ENCODE measurements around the gene ARL15. TPM values are rescaled to one million over a fixed set of nuclear protein-coding genes. Genes with fewer than 3 reads are reported as not detected.

The ARL15 gene
- total RNA-seq, 1 experiment from 2014 or later, result 15.4 TPM

DNA sequence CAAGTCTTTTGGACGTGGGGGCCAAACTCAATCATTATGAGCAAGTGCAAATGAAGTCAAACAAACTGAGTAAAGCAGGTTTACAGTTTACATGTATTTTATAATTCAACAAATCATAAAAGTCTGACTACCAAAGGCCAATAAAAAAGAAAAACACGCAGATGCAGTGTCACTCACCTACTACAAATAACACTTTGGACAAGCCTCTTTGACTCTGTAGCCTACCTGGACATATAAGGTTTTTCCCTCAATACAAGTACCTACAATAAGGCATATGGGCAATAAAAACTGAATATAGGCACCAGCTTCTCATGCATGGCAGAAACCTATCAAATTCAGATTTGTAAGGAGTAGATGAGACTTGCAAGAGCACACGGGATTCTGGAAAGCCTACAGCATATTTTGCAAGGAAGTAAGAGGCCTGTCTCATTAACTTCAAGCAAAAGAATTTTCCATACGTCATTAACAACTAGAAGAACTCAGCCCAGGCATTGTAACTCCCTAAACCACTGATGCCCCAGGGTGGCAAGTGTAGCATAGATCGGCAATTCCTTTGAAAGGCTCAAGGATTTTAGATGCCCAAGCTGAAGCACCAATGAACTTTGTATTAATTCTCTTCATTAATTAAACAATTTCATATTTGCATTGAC lies 21.7 kb downstream of the ARL15 start:
- Histone ChIP-seq H3K4me3 (no peak overlapping the region), H3K4me1 (replicated peaks) (no peaks in the 10 kb centered on the region), H3K27me3 (replicated peaks) (no peaks in the 10 kb centered on the region), H3K36me3 (no peaks in the 10 kb centered on the region), H3K9me3 (replicated peaks) (no peaks in the 10 kb centered on the region), H3K27ac (no peak overlapping the region)
- no peak for DNase-seq (ENCODE audit: low read depth in 1 of 2, low spot score in 2 of 2)

DNA sequence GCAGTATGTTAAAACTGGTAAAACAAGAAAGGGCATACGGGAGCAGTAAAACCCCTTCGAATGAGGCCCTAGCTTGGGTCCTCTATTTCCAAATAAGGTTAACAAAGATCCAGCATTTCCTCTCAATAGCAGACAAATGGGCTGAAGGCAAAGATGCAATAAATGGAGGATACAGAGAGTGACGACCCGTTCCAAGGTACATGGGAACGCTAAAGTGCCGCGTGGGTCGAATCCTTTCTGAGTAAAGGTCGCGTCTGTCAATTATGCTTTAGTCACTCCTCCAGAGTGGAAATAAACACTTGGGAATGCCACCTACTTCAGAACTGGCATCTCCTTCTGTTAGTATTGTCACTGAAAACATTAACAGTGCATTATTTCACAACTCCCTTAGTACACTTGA lies 24.7 kb downstream of the ARL15 start:
- no peaks in the 10 kb centered on the region for H3K27me3 ChIP-seq (replicated peaks)
- H3K4me1 ChIP-seq (replicated peaks), result no peaks in the 10 kb centered on the region
- H3K4me3 ChIP-seq, result no peak overlapping the region
- H3K27ac ChIP-seq, result no peak overlapping the region
- H3K9me3 ChIP-seq (replicated peaks), result no peaks in the 10 kb centered on the region
- no peak for DNase-seq (ENCODE audit: low read depth in 1 of 2, low spot score in 2 of 2)
- no peaks in the 10 kb centered on the region for H3K36me3 ChIP-seq

DNA sequence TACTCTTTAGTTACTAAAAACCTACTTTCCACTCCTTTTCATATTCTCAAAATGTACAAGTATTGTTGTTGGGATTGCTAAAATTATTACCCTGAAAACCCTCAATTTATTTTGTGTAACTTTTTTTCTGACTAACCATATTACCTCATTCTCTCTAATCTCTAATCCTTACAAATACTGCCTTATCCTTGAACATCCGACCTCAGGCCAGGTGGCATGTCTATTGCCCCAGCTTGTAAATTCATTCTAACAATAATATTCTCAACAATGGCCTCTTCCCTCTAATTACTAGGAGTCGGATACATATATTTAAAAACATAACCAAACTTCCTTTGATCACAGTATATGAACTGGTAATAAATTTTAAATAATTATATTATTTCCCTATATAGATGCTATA lies 25.8 kb downstream of the ARL15 start:
- no peak for DNase-seq (ENCODE audit: low read depth in 1 of 2, low spot score in 2 of 2)
- H3K9me3 ChIP-seq (replicated peaks), result no peaks in the 10 kb centered on the region
- H3K27me3 ChIP-seq (replicated peaks), result no peaks in the 10 kb centered on the region
- H3K4me1 ChIP-seq (replicated peaks), result no peaks in the 10 kb centered on the region
- no peak overlapping the region for H3K4me3 ChIP-seq
- H3K27ac ChIP-seq, result no peak overlapping the region
- no peaks in the 10 kb centered on the region for H3K36me3 ChIP-seq

DNA sequence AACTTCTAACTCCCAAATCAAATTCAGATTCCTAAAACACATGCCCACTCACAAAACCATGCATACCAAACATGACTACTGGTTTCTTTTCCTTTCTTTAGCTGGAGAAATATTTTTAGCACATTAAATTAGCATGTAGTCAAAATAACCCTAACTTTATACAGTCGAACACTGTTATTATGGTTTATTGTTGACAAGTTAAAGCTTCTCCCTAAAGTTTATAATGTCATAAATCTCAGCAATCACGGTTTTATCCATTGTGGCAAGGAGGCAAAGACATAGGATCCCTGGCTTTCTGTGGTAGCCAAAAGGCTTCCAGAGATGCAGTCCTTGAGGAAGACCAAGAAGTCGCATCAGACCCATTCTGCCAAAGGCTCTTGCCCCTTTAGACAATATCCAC lies 27.5 kb downstream of the ARL15 start:
- H3K27me3 ChIP-seq (replicated peaks), result no peaks in the 10 kb centered on the region

DNA sequence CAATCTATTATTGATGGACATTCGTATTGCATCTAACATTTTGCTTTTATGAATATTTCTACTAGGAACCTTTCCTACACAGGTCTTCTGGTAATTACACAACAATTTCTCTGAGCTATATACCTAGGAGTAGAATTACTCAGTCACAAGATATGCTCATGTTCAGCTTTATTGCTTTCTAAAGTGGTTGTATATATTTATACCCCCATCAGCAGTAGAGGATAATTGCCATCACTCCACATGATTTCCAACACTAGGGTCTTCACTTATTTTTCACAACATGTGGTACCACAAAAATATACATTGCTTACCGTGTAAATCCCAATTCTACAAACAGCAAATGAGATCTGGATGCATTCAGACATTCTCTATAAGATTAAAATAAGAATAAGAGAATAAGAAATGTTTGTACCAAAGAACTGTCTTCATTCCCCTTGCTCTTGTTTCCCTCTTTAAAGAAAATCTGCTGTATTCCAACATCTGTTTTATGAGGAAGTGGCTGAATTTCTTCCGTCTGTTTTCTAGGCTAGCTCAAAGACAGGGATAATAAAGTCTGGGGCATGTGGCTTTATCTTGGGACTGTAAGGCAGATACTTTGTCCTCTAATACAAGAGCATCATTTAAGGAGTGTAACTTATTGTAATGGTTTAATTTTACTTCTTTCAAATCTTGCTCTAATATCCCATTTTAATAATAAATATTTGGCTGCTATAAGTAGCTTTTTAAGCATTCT lies 28.2 kb downstream of the ARL15 start:
- H3K4me3 ChIP-seq, result no peak overlapping the region
- no peaks in the 10 kb centered on the region for H3K4me1 ChIP-seq (replicated peaks)
- H3K27me3 ChIP-seq (replicated peaks), result no peaks in the 10 kb centered on the region
- no peak overlapping the region for H3K27ac ChIP-seq
- no peaks in the 10 kb centered on the region for H3K36me3 ChIP-seq
- no peak for DNase-seq (ENCODE audit: low read depth in 1 of 2, low spot score in 2 of 2)
- no peaks in the 10 kb centered on the region for H3K9me3 ChIP-seq (replicated peaks)

More for the DNA sequence above, 27.5 kb downstream of the ARL15 start:
- H3K9me3 ChIP-seq (replicated peaks), result no peaks in the 10 kb centered on the region
- H3K36me3 ChIP-seq, result no peaks in the 10 kb centered on the region
- H3K4me1 ChIP-seq (replicated peaks), result no peaks in the 10 kb centered on the region
- DNase-seq (ENCODE audit: low read depth in 1 of 2, low spot score in 2 of 2), result no peak
- H3K27ac ChIP-seq, result no peak overlapping the region
- H3K4me3 ChIP-seq, result no peak overlapping the region

DNA sequence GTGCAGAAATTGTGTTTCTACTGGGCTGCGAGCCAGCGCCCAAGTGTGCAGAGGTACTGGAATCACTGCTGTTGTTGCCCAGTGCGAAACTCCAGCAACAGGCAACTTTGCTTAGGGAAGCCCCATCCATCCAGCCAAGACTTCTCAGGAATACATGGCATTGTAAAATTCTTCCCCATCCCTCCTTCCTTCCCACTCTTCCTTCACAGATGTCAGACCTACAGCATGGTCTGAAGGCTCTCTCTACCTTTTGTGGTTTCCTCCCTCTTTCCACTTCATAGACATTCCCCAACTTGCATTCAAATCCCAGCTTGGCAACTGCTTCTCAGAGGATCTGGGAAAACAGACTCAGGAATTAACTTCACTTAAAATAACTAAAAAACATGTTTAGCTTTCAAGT lies 30.4 kb downstream of the ARL15 start:
- DNase-seq (ENCODE audit: low read depth in 1 of 2, low spot score in 2 of 2), result no peak
- no peak overlapping the region for H3K27ac ChIP-seq
- no peaks in the 10 kb centered on the region for H3K27me3 ChIP-seq (replicated peaks)
- H3K36me3 ChIP-seq, result no peaks in the 10 kb centered on the region
- no peaks in the 10 kb centered on the region for H3K4me1 ChIP-seq (replicated peaks)
- H3K4me3 ChIP-seq, result no peak overlapping the region
- H3K9me3 ChIP-seq (replicated peaks), result no peaks in the 10 kb centered on the region

DNA sequence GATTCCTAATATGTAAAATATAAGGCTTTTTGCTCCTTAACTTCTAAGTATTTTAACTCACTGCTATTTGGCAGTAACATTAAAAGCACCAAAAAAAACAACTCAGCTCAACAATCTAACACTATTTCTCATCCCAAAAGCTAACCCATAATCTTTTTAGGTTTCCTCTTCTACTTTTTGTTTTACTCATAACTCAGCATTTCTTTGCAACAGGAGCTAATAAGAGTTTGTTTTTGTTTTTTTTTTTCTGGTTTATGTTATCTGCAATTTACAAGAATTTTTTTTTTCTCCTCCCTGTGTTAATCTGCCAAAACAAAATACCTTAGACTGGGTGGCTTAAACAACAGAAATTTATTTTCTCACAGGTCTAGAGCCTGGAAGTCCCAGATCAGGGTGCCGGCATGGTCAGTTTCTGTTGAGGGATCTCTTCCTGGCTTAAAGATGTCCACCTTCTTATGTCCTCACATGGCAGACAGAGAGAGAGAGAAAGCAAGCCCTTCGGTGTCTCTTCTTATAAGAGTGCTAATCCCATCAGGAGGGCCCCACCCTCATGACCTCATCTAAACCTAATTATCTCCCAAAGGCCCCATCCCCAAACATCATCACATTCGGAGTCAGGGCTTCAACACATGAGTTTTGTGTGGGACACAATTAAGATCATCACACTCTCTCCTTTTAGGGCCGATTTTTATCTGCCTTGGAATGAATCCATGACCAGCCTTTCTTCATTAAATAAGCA lies 31.2 kb downstream of the ARL15 start:
- Histone ChIP-seq H3K4me3 (no peak overlapping the region), H3K9me3 (replicated peaks) (no peaks in the 10 kb centered on the region), H3K4me1 (replicated peaks) (no peaks in the 10 kb centered on the region), H3K27me3 (replicated peaks) (no peaks in the 10 kb centered on the region), H3K27ac (no peak overlapping the region), H3K36me3 (no peaks in the 10 kb centered on the region)
- no peak for DNase-seq (ENCODE audit: low read depth in 1 of 2, low spot score in 2 of 2)

DNA sequence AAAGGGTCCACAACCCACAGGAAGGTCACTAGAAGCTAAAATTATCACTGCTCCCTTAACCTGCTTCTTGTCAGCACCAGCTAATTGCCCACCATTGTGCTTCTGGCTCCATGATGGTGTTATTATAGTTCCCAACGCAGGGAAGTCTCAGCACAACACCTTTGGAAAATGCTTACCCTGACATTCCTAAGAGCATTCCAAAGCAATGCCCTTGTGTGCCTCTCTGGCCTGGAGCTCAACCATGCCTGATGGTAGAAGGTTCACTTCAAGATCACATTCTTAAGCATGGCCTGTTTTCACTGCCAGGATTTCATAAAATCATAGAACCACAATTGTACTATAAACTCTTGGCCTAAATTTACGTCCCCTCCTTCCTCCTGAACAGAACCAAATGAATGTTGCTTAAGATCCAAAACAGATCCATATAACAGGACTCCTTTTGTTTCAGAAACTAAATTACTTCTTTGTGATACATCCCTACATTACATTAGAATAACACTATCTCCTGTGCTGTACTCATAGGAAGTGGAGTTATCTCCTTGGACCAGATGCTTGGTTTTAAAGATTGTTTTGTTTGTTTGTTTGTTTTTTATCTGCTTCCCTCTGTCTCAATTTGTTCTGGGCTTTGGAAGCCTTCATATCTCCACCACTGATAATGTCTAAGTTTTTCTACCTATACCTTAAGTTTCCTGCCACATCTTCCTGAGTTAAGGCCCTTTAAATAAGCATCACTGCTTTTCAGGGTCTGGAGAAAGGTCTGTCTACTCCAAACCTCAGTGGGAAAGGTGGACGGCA lies 32.1 kb downstream of the ARL15 start:
- no peaks in the 10 kb centered on the region for H3K36me3 ChIP-seq
- no peak overlapping the region for H3K4me3 ChIP-seq
- H3K9me3 ChIP-seq (replicated peaks), result no peaks in the 10 kb centered on the region
- no peaks in the 10 kb centered on the region for H3K4me1 ChIP-seq (replicated peaks)
- H3K27me3 ChIP-seq (replicated peaks), result no peaks in the 10 kb centered on the region
- H3K27ac ChIP-seq, result no peak overlapping the region
- DNase-seq (ENCODE audit: low read depth in 1 of 2, low spot score in 2 of 2), result no peak

DNA sequence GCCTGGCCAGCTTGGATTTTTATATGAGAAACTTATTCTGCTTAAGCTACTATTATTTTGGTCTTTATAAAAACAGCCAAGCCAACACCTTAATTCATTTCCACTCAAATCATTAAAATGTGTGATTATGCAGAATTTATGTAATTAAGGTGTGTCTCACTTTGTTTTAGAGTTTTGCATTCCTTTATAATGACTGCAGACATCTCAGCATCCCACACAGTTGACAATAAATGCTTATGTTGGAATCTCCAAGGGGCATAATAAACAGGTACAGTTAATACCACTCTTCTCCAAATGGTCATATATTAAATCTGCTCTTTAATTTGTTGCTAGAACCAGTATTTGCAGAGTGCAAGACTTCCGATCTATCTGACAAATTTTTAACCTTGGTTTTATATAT lies 34.3 kb downstream of the ARL15 start:
- H3K27ac ChIP-seq, result no peak overlapping the region
- H3K9me3 ChIP-seq (replicated peaks), result no peaks in the 10 kb centered on the region
- no peaks in the 10 kb centered on the region for H3K36me3 ChIP-seq
- H3K4me3 ChIP-seq, result no peak overlapping the region
- no peak for DNase-seq (ENCODE audit: low read depth in 1 of 2, low spot score in 2 of 2)
- no peaks in the 10 kb centered on the region for H3K27me3 ChIP-seq (replicated peaks)
- H3K4me1 ChIP-seq (replicated peaks), result no peaks in the 10 kb centered on the region

DNA sequence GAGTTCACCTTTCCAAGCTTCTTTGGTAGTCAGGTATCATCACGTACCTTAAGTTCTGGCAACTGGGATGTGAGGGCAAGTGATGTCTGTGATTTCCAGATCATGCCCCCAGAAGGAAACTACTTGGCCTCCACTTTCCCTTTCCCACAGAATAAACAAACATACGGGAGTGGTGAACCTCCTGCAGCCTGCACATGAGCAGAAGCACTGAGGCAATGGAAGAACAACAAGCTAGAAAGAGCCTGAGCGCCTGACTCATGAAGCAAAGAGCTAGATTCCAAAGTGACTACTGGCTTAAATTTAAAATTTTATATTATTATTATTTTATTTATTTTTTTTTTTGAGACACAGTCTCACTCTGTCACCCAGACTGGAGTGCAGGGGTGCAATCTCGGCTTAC lies 35.0 kb downstream of the ARL15 start:
- H3K4me3 ChIP-seq, result no peak overlapping the region
- no peak for DNase-seq (ENCODE audit: low read depth in 1 of 2, low spot score in 2 of 2)
- H3K36me3 ChIP-seq, result no peaks in the 10 kb centered on the region
- no peak overlapping the region for H3K27ac ChIP-seq
- H3K27me3 ChIP-seq (replicated peaks), result no peaks in the 10 kb centered on the region
- no peaks in the 10 kb centered on the region for H3K9me3 ChIP-seq (replicated peaks)
- H3K4me1 ChIP-seq (replicated peaks), result no peaks in the 10 kb centered on the region

DNA sequence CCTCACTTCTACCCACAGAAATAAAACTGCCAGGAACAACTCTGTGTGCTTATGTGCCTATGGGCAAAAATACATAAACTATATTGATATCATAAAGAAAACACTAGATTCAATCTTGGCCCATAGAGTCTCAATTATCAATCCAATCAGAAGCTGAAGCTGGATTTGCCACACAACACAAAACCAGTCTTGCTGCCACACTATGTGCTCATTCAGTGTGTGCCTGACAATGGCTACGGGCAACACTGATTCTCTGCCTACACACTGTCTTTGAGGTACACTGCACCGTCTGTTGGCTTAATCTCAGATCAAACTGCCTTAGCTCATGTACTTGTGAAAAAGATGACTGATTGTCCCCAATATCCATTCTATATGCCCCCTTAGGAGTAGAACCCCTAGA lies 35.4 kb downstream of the ARL15 start:
- Histone ChIP-seq H3K27me3 (replicated peaks) (no peaks in the 10 kb centered on the region), H3K4me1 (replicated peaks) (no peaks in the 10 kb centered on the region), H3K9me3 (replicated peaks) (no peaks in the 10 kb centered on the region), H3K36me3 (no peaks in the 10 kb centered on the region), H3K27ac (no peak overlapping the region), H3K4me3 (no peak overlapping the region)
- DNase-seq (ENCODE audit: low read depth in 1 of 2, low spot score in 2 of 2), result no peak

DNA sequence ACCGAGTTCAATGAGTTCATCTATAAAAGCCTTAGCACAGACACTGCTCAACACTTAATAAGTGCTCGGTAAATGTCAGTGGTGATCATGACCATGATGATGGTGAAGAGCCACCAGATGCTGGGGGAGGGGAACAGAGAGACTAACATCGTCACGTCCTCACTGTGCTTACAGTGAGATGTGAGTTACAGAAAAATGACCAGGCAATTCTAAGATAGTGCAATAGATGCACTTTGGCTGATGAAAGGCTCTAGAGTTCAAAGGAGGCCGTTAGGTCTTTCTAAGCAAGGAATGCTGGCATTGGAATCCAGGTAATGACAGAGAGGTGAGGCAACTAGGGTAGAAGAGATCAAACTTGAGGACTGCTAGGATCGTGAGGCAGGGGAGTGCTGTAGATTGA lies 36.7 kb downstream of the ARL15 start:
- Histone ChIP-seq H3K9me3 (replicated peaks) (no peaks in the 10 kb centered on the region), H3K27ac (no peak overlapping the region), H3K27me3 (replicated peaks) (no peaks in the 10 kb centered on the region), H3K4me1 (replicated peaks) (no peaks in the 10 kb centered on the region), H3K4me3 (no peak overlapping the region), H3K36me3 (no peaks in the 10 kb centered on the region)
- DNase-seq (ENCODE audit: low read depth in 1 of 2, low spot score in 2 of 2), result no peak

DNA sequence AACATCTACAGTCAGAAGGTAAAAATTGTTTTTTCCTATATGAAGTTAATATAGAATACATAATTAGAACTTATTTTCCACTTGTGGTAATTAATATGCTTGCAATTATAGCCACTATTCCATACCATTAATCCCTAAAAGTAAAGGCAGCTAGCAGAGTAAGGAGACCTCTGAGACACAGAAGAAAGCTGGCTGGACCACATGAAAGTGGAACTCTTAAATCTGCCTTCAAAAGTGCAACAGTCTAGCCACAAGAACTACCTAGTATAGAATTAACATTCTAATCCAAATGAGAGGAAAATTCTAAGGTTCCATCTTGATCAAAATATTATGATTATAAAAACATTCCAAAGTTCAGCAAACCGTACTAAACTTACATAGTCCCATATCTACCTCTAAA lies 37.6 kb downstream of the ARL15 start:
- no peak overlapping the region for H3K27ac ChIP-seq
- no peaks in the 10 kb centered on the region for H3K36me3 ChIP-seq
- no peaks in the 10 kb centered on the region for H3K4me1 ChIP-seq (replicated peaks)
- H3K9me3 ChIP-seq (replicated peaks), result no peaks in the 10 kb centered on the region
- no peak overlapping the region for H3K4me3 ChIP-seq
- no peaks in the 10 kb centered on the region for H3K27me3 ChIP-seq (replicated peaks)
- no peak for DNase-seq (ENCODE audit: low read depth in 1 of 2, low spot score in 2 of 2)

DNA sequence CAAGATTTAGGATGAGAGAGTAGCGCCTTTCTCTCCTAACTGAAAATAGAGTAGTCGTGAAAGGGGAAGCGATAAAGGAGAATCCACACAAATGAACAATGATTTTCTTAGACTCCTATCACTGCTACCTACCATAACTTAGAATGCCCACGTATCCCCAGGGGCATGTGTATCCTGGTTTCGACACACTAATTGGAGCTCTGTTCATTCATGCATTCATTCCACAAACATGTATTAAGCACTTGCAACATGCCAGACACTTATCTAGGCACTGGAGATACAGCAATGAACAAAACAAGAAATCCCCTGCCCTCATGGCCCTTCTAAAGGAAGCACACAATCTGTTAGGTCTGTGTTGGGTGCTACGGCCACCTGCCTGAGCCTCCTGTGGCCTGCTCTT lies 40.0 kb downstream of the ARL15 start:
- H3K4me1 ChIP-seq (replicated peaks), result no peaks in the 10 kb centered on the region
- H3K27ac ChIP-seq, result no peak overlapping the region
- H3K27me3 ChIP-seq (replicated peaks), result no peaks in the 10 kb centered on the region
- no peaks in the 10 kb centered on the region for H3K36me3 ChIP-seq
- no peak for DNase-seq (ENCODE audit: low read depth in 1 of 2, low spot score in 2 of 2)
- H3K9me3 ChIP-seq (replicated peaks), result no peaks in the 10 kb centered on the region
- no peak overlapping the region for H3K4me3 ChIP-seq
